ENCODE results near the gene MTHFD2L.

The MTHFD2L gene

DNA sequence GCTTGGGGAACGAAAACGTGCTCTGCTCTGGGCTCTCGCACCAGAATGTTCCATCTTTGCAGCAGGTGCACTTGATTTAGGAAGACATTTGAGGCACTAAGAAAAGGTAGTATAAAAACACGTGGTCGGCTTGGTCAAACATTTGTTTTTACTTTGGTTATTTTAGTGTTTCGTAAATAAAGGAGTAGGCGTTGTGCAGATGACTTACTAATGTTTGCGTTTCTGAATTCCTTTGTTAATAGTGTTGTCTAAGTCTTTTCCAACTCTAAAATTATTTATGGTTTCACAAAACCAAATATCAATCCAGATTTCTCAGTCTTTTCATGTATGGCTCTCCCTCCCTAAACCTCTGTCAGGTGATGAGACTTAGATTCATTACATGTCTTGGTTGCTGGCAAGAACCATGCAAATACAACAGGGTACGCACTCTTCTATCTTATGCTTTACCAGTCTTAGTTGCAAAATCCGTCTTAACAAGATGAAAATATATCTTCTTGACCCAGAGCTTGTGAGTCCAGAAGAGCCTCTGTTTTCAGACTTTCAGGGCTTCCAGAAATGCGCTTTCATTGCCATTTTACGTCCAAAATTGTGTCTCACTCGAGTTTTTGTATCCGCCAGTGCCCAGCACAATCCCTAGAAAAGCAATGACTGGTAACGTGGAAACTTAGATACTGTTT lies 686 bp downstream of the MTHFD2L start:
- TF ChIP-seq CTCF (IDR thresholded peaks at IDR 0.05): no peak
- Histone ChIP-seq H3K4me1 (ENCODE audit: control insufficient read depth in 1 of 2, insufficient read depth in 1 of 2, low read depth in 1 of 2, low read length in 1 of 2) (peaks cover 13 to 14% of the 10 kb centered on the region in 2 experiments), H3K9me3 (no peaks in the 10 kb centered on the region), H3K36me3 (no peaks in the 10 kb centered on the region), H3K27ac (peak overlapping the region; percentile 79), H3K27me3 (no peaks in the 10 kb centered on the region), H3K4me3 (ENCODE audit: low read depth in 1 of 2, low read length in 1 of 2) (peak overlapping the region; percentile 73 to 74)

GRCh38 chr4:74159143-74159709 lies 1.3 kb downstream of the MTHFD2L start:
- H3K36me3 ChIP-seq: no peaks in the 10 kb centered on the region
- H3K9me3 ChIP-seq: no peaks in the 10 kb centered on the region
- no peak for TF ChIP-seq CTCF (IDR thresholded peaks at IDR 0.05)
- peaks cover 13 to 14% of the 10 kb centered on the region in 2 experiments for H3K4me1 ChIP-seq (ENCODE audit: control insufficient read depth in 1 of 2, insufficient read depth in 1 of 2, low read depth in 1 of 2, low read length in 1 of 2)
- no peak overlapping the region for H3K4me3 ChIP-seq (ENCODE audit: low read depth in 1 of 2, low read length in 1 of 2)
- H3K27me3 ChIP-seq: no peaks in the 10 kb centered on the region
- H3K27ac ChIP-seq: no peak overlapping the region

- Histone ChIP-seq H3K4me3 (ENCODE audit: low read depth in 1 of 2, low read length in 1 of 2) (no peak overlapping the region), H3K27me3 (no peaks in the 10 kb centered on the region), H3K9me3 (no peaks in the 10 kb centered on the region), H3K36me3 (no peaks in the 10 kb centered on the region), H3K4me1 (ENCODE audit: control insufficient read depth in 1 of 2, insufficient read depth in 1 of 2, low read depth in 1 of 2, low read length in 1 of 2) (peaks cover 13 to 14% of the 10 kb centered on the region in 2 experiments), H3K27ac (no peak overlapping the region)
- no peak for TF ChIP-seq CTCF (IDR thresholded peaks at IDR 0.05)
Measured at GRCh38 chr4:74161666-74162450, 3.9 kb downstream of the MTHFD2L start.

- no peaks in the 10 kb centered on the region for H3K4me1 ChIP-seq (ENCODE audit: control insufficient read depth in 1 of 2, insufficient read depth in 1 of 2, low read depth in 1 of 2, low read length in 1 of 2)
- H3K27me3 ChIP-seq: no peaks in the 10 kb centered on the region
- H3K27ac ChIP-seq: no peak overlapping the region
- no peak overlapping the region for H3K4me3 ChIP-seq (ENCODE audit: low read depth in 1 of 2, low read length in 1 of 2)
- TF ChIP-seq CTCF (IDR thresholded peaks at IDR 0.05): no peak
- H3K9me3 ChIP-seq: no peaks in the 10 kb centered on the region
- no peaks in the 10 kb centered on the region for H3K36me3 ChIP-seq
Measured at GRCh38 chr4:74166135-74166534, 8.2 kb downstream of the MTHFD2L start.

- Histone ChIP-seq H3K27ac (no peak overlapping the region), H3K4me1 (ENCODE audit: control insufficient read depth in 1 of 2, insufficient read depth in 1 of 2, low read depth in 1 of 2, low read length in 1 of 2) (no peaks in the 10 kb centered on the region), H3K36me3 (no peaks in the 10 kb centered on the region), H3K9me3 (no peaks in the 10 kb centered on the region), H3K27me3 (no peaks in the 10 kb centered on the region), H3K4me3 (ENCODE audit: low read depth in 1 of 2, low read length in 1 of 2) (no peak overlapping the region)
- no peak for TF ChIP-seq CTCF (IDR thresholded peaks at IDR 0.05)
Measured at GRCh38 chr4:74166818-74167217, 8.9 kb downstream of the MTHFD2L start.
